ENCODE measurements around the gene C19orf53. TPM values are rescaled to one million over a fixed set of nuclear protein-coding genes. Genes with fewer than 3 reads are reported as not detected.

C19orf53 gene
- total and polyA plus RNA-seq, 2 donors (not counting 3 experiments of a cell fraction or from before 2014, with no cell fraction given): 113 to 239 TPM

GRCh38 chr19:13757805-13758772 lies 16.2 kb upstream of the C19orf53 start:
- ChIA-PET POLR2A (no interaction called here), CTCF (no interaction called here)
- no TSS peak for BruUV-seq (replicated peaks)
- no peak overlapping the region for H3K27ac ChIP-seq (ENCODE audit: insufficient read depth, low read depth, low read length)
- H4K20me1 ChIP-seq (replicated peaks; ENCODE audit: control insufficient read depth, extremely low read depth, insufficient read depth, low read length): no peaks in the 10 kb centered on the region
- H3K4me3 ChIP-seq (replicated peaks in 1 of 3; ENCODE audit: insufficient read depth in 1 of 3, low read depth in 1 of 3, low read length in 3 of 3): no peak overlapping the region
- H3K9me3 ChIP-seq (replicated peaks; ENCODE audit: control insufficient read depth, insufficient read depth, low read length): no peaks in the 10 kb centered on the region
- H3K9ac ChIP-seq (replicated peaks; ENCODE audit: extremely low read depth, insufficient read depth, low read length): no peak overlapping the region
- TF ChIP-seq EZH2 (IDR thresholded peaks at IDR 0.05; ENCODE audit: borderline replicate concordance, low read depth, low read length, severe bottlenecking): no peak
- TF ChIP-seq FOS (IDR thresholded peaks at IDR 0.05; ENCODE audit: borderline replicate concordance, insufficient read depth, low read length): no peak
- no peak for TF ChIP-seq JUN (IDR thresholded peaks at IDR 0.05; ENCODE audit: borderline replicate concordance, insufficient read depth, insufficient read length, low read depth)
- TF ChIP-seq POLR2AphosphoS5 (IDR thresholded peaks at IDR 0.05; ENCODE audit: insufficient read depth, low read depth, low read length): no peak
- TF ChIP-seq MYC (IDR thresholded peaks at IDR 0.05; ENCODE audit: low read depth, low read length): no peak
- no peak for TF ChIP-seq CTCF (IDR thresholded peaks at IDR 0.05; ENCODE audit: extremely low read depth in 1 of 2, insufficient read depth in 1 of 2, low read depth in 1 of 2, low read length in 2 of 2)
- TF ChIP-seq GATA2 (IDR thresholded peaks at IDR 0.05; ENCODE audit: insufficient read depth, insufficient read length, low read depth, low read length): no peak
- TF ChIP-seq POLR2A (IDR thresholded peaks at IDR 0.05; ENCODE audit: low read depth, low read length): no peak
- no peak for TF ChIP-seq MAX (IDR thresholded peaks at IDR 0.05; ENCODE audit: insufficient read depth, insufficient read length)
- DNase-seq (ENCODE audit: low read depth, low spot score): no peak
- H3K79me2 ChIP-seq (ENCODE audit: control insufficient read depth, insufficient read depth, low read length): no peaks in the 10 kb centered on the region
- H3K4me1 ChIP-seq (ENCODE audit: control insufficient read depth, extremely low read depth, insufficient read depth, low read length): no peaks in the 10 kb centered on the region
- dilution Hi-C loops (cut with MboI; ENCODE audit: extremely low pct_ligation_motif_present, low sequenced_read_pairs) (no loop called here), intact Hi-C loops (cut with micrococcal nuclease) (no loop called here)
- H3K27me3 ChIP-seq (ENCODE audit: control insufficient read depth in 2 of 2, insufficient read depth in 2 of 2, low read length in 2 of 2): no peaks in the 10 kb centered on the region
- H3K36me3 ChIP-seq (ENCODE audit: control insufficient read depth in 2 of 2, extremely low read depth in 1 of 2, insufficient read depth in 2 of 2, low read length in 2 of 2): peaks cover 32 to 56% of the 10 kb centered on the region in 2 experiments
- FAIRE-seq: no peak
- H3K9me1 ChIP-seq (replicated peaks; ENCODE audit: control insufficient read depth, extremely low read depth, insufficient read depth, low read length): no peaks in the 10 kb centered on the region
- H3K4me2 ChIP-seq (ENCODE audit: insufficient read depth, low read length): no peak overlapping the region
- no peak overlapping the region for H2AFZ ChIP-seq (ENCODE audit: low read depth, low read length)
